WTC11 (cell line): Measurements from ENCODE around the gene CCER1. TPM values are rescaled to one million over a fixed set of nuclear protein-coding genes. Genes with fewer than 3 reads are reported as not detected.

ENCODE experiments used
- ATAC-seq: fragments of 200-7000 bp; cut with Tn5 transposase; 2 replicates; pipeline ENCODE4 v1.10.0; 2021; ENCODE audit warnings: mild to moderate bottlenecking, moderate library complexity
- CTCF ChIA-PET: fragments of 300-600 bp; sonication (Branson Sonifier 250); formaldehyde crosslinking; loops from one replicate; lab custom pipeline; 2021; ENCODE audit warnings: antibody characterized with exemption; lab: Charles Lee
- POLR2A ChIA-PET: fragments of 350-600 bp; sonication (Branson Sonifier 250); formaldehyde crosslinking; loops from one replicate; lab custom pipeline; 2021; ENCODE audit warnings: antibody characterized with exemption; lab: Charles Lee
- DNase-seq: peaks from one replicate; pipeline ENCODE4 v3.0.0; 2021; ENCODE audit warnings: low spot score
- H3K27ac Mint-ChIP-seq: 2 replicates; pipeline ENCODE4 v1.8.0; 2021; ENCODE audit warnings: mixed read lengths
- H3K27me3 Mint-ChIP-seq: 2 replicates; pipeline ENCODE4 v1.8.0; 2021; ENCODE audit warnings: low read depth, mild to moderate bottlenecking, moderate library complexity, mixed read lengths
- H3K36me3 Mint-ChIP-seq: 2 replicates; pipeline ENCODE4 v1.8.0; 2021; ENCODE audit warnings: mixed read lengths
- H3K4me1 Mint-ChIP-seq: 2 replicates; pipeline ENCODE4 v1.8.0; 2022; ENCODE audit warnings: mixed read lengths
- H3K4me3 Mint-ChIP-seq: 2 replicates; pipeline ENCODE4 v1.8.0; 2021; ENCODE audit warnings: mild to moderate bottlenecking, moderate library complexity, mixed read lengths
- H3K9me3 Mint-ChIP-seq: 2 replicates; pipeline ENCODE4 v1.8.0; 2021; ENCODE audit warnings: mixed read lengths
- FOXJ3 ChIP-seq: sonication (generic); formaldehyde crosslinking; IDR thresholded peaks from 2 replicates; pipeline ENCODE4 v1.9.0; 2021; ENCODE audit warnings: missing genetic modification reagents, mild to moderate bottlenecking, borderline replicate concordance
- JUN ChIP-seq: sonication (generic); formaldehyde crosslinking; IDR thresholded peaks from 2 replicates; pipeline ENCODE4 v1.8.0; 2023; ENCODE audit warnings: mild to moderate bottlenecking, missing genetic modification reagents
- MYBL2 ChIP-seq: sonication (generic); formaldehyde crosslinking; IDR thresholded peaks from 2 replicates; pipeline ENCODE4 v1.8.1; 2023; ENCODE audit warnings: mild to moderate bottlenecking, moderate library complexity, missing genetic modification reagents
- NFATC4 ChIP-seq: fragments of 250-450 bp; sonication (Bioruptor Pico); IDR thresholded peaks from 2 replicates; pipeline ENCODE4 v1.9.0; 2021; ENCODE audit warnings: mild to moderate bottlenecking
- OVOL2 ChIP-seq: fragments of 250-450 bp; sonication (Bioruptor Pico); IDR thresholded peaks from 2 replicates; pipeline ENCODE4 v1.9.0; 2021; ENCODE audit warnings: mild to moderate bottlenecking, borderline replicate concordance
- PRRX2 ChIP-seq: fragments of 250-450 bp; sonication (Bioruptor Pico); IDR thresholded peaks from 2 replicates; pipeline ENCODE4 v1.8.0; 2021; ENCODE audit warnings: mild to moderate bottlenecking
- RELA ChIP-seq: sonication (generic); formaldehyde crosslinking; IDR thresholded peaks from 2 replicates; pipeline ENCODE4 v1.8.1; 2022; ENCODE audit warnings: missing genetic modification reagents, mild to moderate bottlenecking, borderline replicate concordance
- TEAD1 ChIP-seq: sonication (generic); formaldehyde crosslinking; IDR thresholded peaks from 2 replicates; pipeline ENCODE4 v1.8.0; 2022; ENCODE audit warnings: mild to moderate bottlenecking, missing genetic modification reagents
- TP53 ChIP-seq: sonication (generic); formaldehyde crosslinking; IDR thresholded peaks from 2 replicates; pipeline ENCODE4 v1.8.1; 2023; ENCODE audit warnings: mild to moderate bottlenecking, missing genetic modification reagents
- ZNF232 ChIP-seq: sonication (generic); formaldehyde crosslinking; IDR thresholded peaks from 2 replicates; pipeline ENCODE4 v1.8.0; 2022; ENCODE audit warnings: mild to moderate bottlenecking, missing genetic modification reagents
- total RNA-seq: library from RNA; stranded (reverse); gene quantifications from 3 replicates; pipeline ENCODE4 v1.2.3, GENCODE V29; 2021
- TF ChIP-seq, protein P1 (sequence below): sonication (generic); formaldehyde crosslinking; IDR thresholded peaks from 2 replicates; pipeline ENCODE4 v1.8.0; 2023; ENCODE audit warnings: missing genetic modification reagents, mild to moderate bottlenecking, borderline replicate concordance
- TF ChIP-seq, protein P2 (sequence below): sonication (generic); formaldehyde crosslinking; IDR thresholded peaks from 2 replicates; pipeline ENCODE4 v1.8.0; 2022; ENCODE audit warnings: mild to moderate bottlenecking, missing genetic modification reagents
- TF ChIP-seq, protein P3 (sequence below): sonication (generic); formaldehyde crosslinking; IDR thresholded peaks from 2 replicates; pipeline ENCODE4 v1.8.1; 2022; ENCODE audit warnings: low read depth, mild to moderate bottlenecking, moderate library complexity, missing genetic modification reagents, borderline replicate concordance
- TF ChIP-seq, protein P4 (sequence below): fragments of 250-450 bp; sonication (Bioruptor Pico); IDR thresholded peaks from 2 replicates; pipeline ENCODE4 v1.9.0; 2021; ENCODE audit warnings: mild to moderate bottlenecking
- TF ChIP-seq, protein P5 (sequence below): sonication (generic); formaldehyde crosslinking; IDR thresholded peaks from 2 replicates; pipeline ENCODE4 v1.8.0; 2022; ENCODE audit warnings: mild to moderate bottlenecking, missing genetic modification reagents
- TF ChIP-seq, protein P6 (sequence below): sonication (generic); formaldehyde crosslinking; IDR thresholded peaks from 2 replicates; pipeline ENCODE4 v1.8.1; 2023; ENCODE audit warnings: mild to moderate bottlenecking, missing genetic modification reagents
- TF ChIP-seq, protein P7 (sequence below): sonication (generic); formaldehyde crosslinking; IDR thresholded peaks from 2 replicates; pipeline ENCODE4 v1.8.0; 2022; ENCODE audit warnings: mild to moderate bottlenecking, missing genetic modification reagents

Gene CCER1
- total RNA-seq, 1 experiment from 2014 or later: not detected

DNA sequence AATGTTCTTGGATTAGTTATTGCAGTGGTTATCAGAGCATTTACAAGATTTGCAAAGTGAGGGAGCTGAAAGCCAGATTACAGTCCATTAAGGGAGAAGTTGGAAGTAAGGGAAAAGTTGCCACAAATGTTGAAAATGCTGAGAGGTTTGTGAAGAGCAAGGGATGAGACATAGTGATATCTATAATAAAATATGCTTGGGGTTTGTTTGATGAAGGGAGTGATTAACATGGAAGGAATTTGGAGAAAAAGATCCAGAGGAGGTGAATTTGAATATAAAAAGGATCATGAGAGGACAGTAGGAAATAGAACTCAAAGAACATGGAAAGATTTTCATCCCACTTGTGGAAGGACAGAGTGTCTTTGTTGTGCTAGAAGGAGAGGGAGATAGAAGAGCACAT, 19.3 kb upstream of the CCER1 start (continued):
- TF ChIP-seq, protein P1, sequence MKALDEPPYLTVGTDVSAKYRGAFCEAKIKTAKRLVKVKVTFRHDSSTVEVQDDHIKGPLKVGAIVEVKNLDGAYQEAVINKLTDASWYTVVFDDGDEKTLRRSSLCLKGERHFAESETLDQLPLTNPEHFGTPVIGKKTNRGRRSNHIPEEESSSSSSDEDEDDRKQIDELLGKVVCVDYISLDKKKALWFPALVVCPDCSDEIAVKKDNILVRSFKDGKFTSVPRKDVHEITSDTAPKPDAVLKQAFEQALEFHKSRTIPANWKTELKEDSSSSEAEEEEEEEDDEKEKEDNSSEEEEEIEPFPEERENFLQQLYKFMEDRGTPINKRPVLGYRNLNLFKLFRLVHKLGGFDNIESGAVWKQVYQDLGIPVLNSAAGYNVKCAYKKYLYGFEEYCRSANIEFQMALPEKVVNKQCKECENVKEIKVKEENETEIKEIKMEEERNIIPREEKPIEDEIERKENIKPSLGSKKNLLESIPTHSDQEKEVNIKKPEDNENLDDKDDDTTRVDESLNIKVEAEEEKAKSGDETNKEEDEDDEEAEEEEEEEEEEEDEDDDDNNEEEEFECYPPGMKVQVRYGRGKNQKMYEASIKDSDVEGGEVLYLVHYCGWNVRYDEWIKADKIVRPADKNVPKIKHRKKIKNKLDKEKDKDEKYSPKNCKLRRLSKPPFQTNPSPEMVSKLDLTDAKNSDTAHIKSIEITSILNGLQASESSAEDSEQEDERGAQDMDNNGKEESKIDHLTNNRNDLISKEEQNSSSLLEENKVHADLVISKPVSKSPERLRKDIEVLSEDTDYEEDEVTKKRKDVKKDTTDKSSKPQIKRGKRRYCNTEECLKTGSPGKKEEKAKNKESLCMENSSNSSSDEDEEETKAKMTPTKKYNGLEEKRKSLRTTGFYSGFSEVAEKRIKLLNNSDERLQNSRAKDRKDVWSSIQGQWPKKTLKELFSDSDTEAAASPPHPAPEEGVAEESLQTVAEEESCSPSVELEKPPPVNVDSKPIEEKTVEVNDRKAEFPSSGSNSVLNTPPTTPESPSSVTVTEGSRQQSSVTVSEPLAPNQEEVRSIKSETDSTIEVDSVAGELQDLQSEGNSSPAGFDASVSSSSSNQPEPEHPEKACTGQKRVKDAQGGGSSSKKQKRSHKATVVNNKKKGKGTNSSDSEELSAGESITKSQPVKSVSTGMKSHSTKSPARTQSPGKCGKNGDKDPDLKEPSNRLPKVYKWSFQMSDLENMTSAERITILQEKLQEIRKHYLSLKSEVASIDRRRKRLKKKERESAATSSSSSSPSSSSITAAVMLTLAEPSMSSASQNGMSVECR (CRISPR knock-in tag): no peak
- TF ChIP-seq TP53 (CRISPR knock-in tag) (no peak), OVOL2 (CRISPR knock-in tag) (no peak)
- TF ChIP-seq, protein P2, sequence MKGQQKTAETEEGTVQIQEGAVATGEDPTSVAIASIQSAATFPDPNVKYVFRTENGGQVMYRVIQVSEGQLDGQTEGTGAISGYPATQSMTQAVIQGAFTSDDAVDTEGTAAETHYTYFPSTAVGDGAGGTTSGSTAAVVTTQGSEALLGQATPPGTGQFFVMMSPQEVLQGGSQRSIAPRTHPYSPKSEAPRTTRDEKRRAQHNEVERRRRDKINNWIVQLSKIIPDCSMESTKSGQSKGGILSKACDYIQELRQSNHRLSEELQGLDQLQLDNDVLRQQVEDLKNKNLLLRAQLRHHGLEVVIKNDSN (CRISPR knock-in tag): no peak
- TF ChIP-seq, all 79 proteins: peak for 0

DNA sequence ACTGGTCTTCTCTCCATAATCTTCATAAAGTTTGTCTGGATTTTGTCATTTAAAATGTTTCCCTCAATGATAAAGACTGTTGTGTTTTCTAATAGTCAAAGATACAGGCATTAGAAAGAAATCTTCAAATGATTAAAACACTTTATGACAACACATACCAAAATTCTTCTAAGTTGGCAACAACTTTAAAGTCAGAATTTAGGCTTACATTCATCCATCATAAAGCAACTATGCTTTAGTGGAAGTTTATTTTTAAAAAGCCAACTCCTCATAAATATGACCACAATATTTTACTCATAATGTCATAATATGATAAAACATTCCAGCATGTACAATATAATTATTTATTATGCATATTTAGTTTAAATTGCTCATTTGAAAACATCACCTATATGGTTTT, 17.2 kb upstream of the CCER1 start:
- Mint-ChIP-seq H3K9me3 (no peaks in the 10 kb centered on the region), H3K27me3 (no peaks in the 10 kb centered on the region), H3K4me1 (peaks cover 11% of the 10 kb centered on the region), H3K36me3 (no peaks in the 10 kb centered on the region), H3K4me3 (no peak overlapping the region), H3K27ac (no peak overlapping the region)
- ChIA-PET POLR2A (no interaction called here), CTCF (no interaction called here)
- DNase-seq (no peak), ATAC-seq (no peak)
- TF ChIP-seq RELA (no peak), PRRX2 (CRISPR knock-in tag) (no peak), FOXJ3 (CRISPR knock-in tag) (no peak)
- TF ChIP-seq, protein P3, sequence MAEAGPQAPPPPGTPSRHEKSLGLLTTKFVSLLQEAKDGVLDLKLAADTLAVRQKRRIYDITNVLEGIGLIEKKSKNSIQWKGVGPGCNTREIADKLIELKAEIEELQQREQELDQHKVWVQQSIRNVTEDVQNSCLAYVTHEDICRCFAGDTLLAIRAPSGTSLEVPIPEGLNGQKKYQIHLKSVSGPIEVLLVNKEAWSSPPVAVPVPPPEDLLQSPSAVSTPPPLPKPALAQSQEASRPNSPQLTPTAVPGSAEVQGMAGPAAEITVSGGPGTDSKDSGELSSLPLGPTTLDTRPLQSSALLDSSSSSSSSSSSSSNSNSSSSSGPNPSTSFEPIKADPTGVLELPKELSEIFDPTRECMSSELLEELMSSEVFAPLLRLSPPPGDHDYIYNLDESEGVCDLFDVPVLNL (CRISPR knock-in tag): no peak
- TF ChIP-seq, protein P4, sequence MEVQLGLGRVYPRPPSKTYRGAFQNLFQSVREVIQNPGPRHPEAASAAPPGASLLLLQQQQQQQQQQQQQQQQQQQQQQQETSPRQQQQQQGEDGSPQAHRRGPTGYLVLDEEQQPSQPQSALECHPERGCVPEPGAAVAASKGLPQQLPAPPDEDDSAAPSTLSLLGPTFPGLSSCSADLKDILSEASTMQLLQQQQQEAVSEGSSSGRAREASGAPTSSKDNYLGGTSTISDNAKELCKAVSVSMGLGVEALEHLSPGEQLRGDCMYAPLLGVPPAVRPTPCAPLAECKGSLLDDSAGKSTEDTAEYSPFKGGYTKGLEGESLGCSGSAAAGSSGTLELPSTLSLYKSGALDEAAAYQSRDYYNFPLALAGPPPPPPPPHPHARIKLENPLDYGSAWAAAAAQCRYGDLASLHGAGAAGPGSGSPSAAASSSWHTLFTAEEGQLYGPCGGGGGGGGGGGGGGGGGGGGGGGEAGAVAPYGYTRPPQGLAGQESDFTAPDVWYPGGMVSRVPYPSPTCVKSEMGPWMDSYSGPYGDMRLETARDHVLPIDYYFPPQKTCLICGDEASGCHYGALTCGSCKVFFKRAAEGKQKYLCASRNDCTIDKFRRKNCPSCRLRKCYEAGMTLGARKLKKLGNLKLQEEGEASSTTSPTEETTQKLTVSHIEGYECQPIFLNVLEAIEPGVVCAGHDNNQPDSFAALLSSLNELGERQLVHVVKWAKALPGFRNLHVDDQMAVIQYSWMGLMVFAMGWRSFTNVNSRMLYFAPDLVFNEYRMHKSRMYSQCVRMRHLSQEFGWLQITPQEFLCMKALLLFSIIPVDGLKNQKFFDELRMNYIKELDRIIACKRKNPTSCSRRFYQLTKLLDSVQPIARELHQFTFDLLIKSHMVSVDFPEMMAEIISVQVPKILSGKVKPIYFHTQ (CRISPR knock-in tag): no peak
- TF ChIP-seq, protein P5, sequence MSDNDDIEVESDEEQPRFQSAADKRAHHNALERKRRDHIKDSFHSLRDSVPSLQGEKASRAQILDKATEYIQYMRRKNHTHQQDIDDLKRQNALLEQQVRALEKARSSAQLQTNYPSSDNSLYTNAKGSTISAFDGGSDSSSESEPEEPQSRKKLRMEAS: no peak

DNA sequence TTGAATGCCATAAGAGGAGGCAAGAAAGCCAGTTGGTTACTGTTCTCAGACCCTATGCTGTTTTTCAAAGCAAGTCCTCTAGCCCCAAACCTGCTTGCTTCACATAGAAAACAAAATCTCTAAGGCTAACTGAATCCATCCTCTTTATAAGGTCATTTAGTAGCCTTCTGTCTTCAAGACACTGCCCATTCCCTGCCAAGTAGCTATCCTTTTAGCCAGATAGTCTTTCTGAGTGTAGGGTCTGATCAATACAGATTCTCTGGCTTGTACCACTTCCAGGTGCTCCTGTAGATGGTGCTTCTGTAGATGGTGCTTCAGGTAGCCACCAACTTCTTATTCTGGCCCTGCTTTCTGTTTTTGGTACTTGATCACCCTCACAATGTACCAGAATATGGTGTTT, 15.9 kb upstream of the CCER1 start:
- H3K36me3 Mint-ChIP-seq: no peaks in the 10 kb centered on the region
- POLR2A ChIA-PET: no interaction called here
- peaks cover 11% of the 10 kb centered on the region for H3K4me1 Mint-ChIP-seq
- TF ChIP-seq NFATC4 (CRISPR knock-in tag) (no peak), JUN (no peak), TEAD1 (no peak), ZNF232 (CRISPR knock-in tag) (no peak), PRRX2 (CRISPR knock-in tag) (no peak), MYBL2 (no peak)
- TF ChIP-seq, protein P6, sequence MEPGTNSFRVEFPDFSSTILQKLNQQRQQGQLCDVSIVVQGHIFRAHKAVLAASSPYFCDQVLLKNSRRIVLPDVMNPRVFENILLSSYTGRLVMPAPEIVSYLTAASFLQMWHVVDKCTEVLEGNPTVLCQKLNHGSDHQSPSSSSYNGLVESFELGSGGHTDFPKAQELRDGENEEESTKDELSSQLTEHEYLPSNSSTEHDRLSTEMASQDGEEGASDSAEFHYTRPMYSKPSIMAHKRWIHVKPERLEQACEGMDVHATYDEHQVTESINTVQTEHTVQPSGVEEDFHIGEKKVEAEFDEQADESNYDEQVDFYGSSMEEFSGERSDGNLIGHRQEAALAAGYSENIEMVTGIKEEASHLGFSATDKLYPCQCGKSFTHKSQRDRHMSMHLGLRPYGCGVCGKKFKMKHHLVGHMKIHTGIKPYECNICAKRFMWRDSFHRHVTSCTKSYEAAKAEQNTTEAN: no peak
- TF ChIP-seq, protein P7, sequence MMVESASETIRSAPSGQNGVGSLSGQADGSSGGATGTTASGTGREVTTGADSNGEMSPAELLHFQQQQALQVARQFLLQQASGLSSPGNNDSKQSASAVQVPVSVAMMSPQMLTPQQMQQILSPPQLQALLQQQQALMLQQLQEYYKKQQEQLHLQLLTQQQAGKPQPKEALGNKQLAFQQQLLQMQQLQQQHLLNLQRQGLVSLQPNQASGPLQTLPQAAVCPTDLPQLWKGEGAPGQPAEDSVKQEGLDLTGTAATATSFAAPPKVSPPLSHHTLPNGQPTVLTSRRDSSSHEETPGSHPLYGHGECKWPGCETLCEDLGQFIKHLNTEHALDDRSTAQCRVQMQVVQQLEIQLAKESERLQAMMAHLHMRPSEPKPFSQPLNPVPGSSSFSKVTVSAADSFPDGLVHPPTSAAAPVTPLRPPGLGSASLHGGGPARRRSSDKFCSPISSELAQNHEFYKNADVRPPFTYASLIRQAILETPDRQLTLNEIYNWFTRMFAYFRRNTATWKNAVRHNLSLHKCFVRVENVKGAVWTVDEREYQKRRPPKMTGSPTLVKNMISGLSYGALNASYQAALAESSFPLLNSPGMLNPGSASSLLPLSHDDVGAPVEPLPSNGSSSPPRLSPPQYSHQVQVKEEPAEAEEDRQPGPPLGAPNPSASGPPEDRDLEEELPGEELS (CRISPR knock-in tag): no peak
- TF ChIP-seq, protein P2 (CRISPR knock-in tag): no peak
- CTCF ChIA-PET: interaction anchor here (2.7 kb wide), 1 partner anchor 12 kb away, joined by 11 read pairs; no protein-coding TSS in a partner anchor
- ATAC-seq (no peak), DNase-seq (no peak)
- H3K9me3 Mint-ChIP-seq: no peaks in the 10 kb centered on the region
- H3K27me3 Mint-ChIP-seq: no peaks in the 10 kb centered on the region
- H3K4me3 Mint-ChIP-seq: no peak overlapping the region
- H3K27ac Mint-ChIP-seq: no peak overlapping the region
